ENCODE results near the gene BCAT1. TPM values are rescaled to one million over a fixed set of nuclear protein-coding genes. Genes with fewer than 3 reads are reported as not detected.

BCAT1 gene
- total RNA-seq, 4 donors from 2014 or later = 3.9 to 36.3 (median 13.7) TPM

- Histone ChIP-seq H3K27me3 (no peaks in the 10 kb centered on the region), H3K4me1 (no peaks in the 10 kb centered on the region), H3K36me3 (no peaks in the 10 kb centered on the region), H3K27ac (no peak overlapping the region), H3K9me3 (no peaks in the 10 kb centered on the region), H3K4me3 (no peak overlapping the region)
- no peak for DNase-seq
- no peak for TF ChIP-seq POLR2A (IDR thresholded peaks at IDR 0.05)
- TF ChIP-seq CTCF (IDR thresholded peaks at IDR 0.05) = no peak
Measured at GRCh38 chr12:24780697-24781368, 168.1 kb downstream of the BCAT1 start.

GRCh38 chr12:24778486-24779304 is 170.2 kb downstream of the BCAT1 start:
- H3K4me1 ChIP-seq = no peaks in the 10 kb centered on the region
- H3K4me3 ChIP-seq = no peak overlapping the region
- DNase-seq = no peak
- no peaks in the 10 kb centered on the region for H3K9me3 ChIP-seq
- no peaks in the 10 kb centered on the region for H3K36me3 ChIP-seq
- H3K27me3 ChIP-seq = no peaks in the 10 kb centered on the region
- H3K27ac ChIP-seq = no peak overlapping the region
- TF ChIP-seq CTCF (IDR thresholded peaks at IDR 0.05) = peak in 5 of 6 experiments; percentile 21 to 40 (median 36)
- TF ChIP-seq POLR2A (IDR thresholded peaks at IDR 0.05) = no peak

- no peaks in the 10 kb centered on the region for H3K4me1 ChIP-seq
- TF ChIP-seq CTCF (IDR thresholded peaks at IDR 0.05) = no peak
- no peak for TF ChIP-seq POLR2A (IDR thresholded peaks at IDR 0.05)
- DNase-seq = no peak
- no peaks in the 10 kb centered on the region for H3K9me3 ChIP-seq
- H3K27me3 ChIP-seq = no peaks in the 10 kb centered on the region
- H3K4me3 ChIP-seq = no peak overlapping the region
- H3K27ac ChIP-seq = no peak overlapping the region
- H3K36me3 ChIP-seq = no peaks in the 10 kb centered on the region
Measured at GRCh38 chr12:24777359-24777758, 171.5 kb downstream of the BCAT1 start.

GRCh38 chr12:24776861-24777260 is 172.0 kb downstream of the BCAT1 start:
- TF ChIP-seq POLR2A (IDR thresholded peaks at IDR 0.05) (no peak), CTCF (IDR thresholded peaks at IDR 0.05) (no peak)
- no peak for DNase-seq

GRCh38 chr12:24775073-24775472 is 173.8 kb downstream of the BCAT1 start:
- no peaks in the 10 kb centered on the region for H3K27me3 ChIP-seq
- H3K9me3 ChIP-seq = no peaks in the 10 kb centered on the region
- no peak overlapping the region for H3K27ac ChIP-seq
- no peaks in the 10 kb centered on the region for H3K36me3 ChIP-seq
- TF ChIP-seq POLR2A (IDR thresholded peaks at IDR 0.05) (no peak), CTCF (IDR thresholded peaks at IDR 0.05) (no peak)
- no peak for DNase-seq
- H3K4me1 ChIP-seq = no peaks in the 10 kb centered on the region
- no peak overlapping the region for H3K4me3 ChIP-seq

More at GRCh38 chr12:24776861-24777260, 172.0 kb downstream of the BCAT1 start:
- Histone ChIP-seq H3K4me3 (no peak overlapping the region), H3K4me1 (no peaks in the 10 kb centered on the region), H3K27me3 (no peaks in the 10 kb centered on the region), H3K9me3 (no peaks in the 10 kb centered on the region), H3K27ac (no peak overlapping the region), H3K36me3 (no peaks in the 10 kb centered on the region)

All from Peyer's patch (tissue), 4 donors.